ENCODE results near the gene PALM.

PALM gene

DNA sequence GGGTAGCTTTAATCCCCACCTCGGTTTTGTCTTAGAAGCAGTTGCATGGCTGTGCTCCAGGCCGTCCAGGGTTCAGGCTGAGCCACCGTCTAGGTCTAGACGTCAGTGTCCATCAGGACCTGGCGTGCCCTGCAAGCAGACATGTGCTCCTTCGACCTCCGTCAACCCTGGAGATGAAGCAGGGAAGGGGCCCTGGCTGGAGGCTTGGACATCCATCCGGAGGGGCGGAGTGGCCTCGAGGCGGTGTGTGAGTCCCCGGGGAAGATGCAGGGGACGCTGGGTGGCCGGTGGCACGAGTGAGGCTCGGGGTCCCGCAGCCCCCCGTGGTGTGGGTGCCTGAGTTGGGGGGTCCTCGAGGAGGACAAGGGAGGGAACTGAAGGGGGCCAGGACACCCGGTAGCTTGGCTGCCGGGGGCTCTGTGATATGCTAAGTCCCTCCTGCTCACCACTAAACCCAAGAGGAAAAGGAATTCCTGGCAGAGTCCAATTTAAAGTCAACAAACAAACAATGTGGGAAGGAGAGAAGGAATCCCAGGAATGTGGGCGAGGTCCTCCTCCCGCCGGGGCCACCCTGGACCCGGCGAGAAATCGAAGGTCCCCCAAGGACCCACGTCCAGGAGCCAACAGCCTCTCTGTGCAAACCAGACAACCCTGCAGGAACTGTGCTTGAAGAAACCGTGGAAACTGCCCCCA lies 73.6 kb downstream of the PALM start:
- no peaks in the 10 kb centered on the region for H3K27me3 Mint-ChIP-seq
- no peak overlapping the region for H3K27ac Mint-ChIP-seq
- no peaks in the 10 kb centered on the region for H3K4me1 Mint-ChIP-seq (ENCODE audit: low read depth)
- H3K4me3 Mint-ChIP-seq, result no peak overlapping the region
- H3K9me3 Mint-ChIP-seq (ENCODE audit: low read depth), result no peaks in the 10 kb centered on the region
- no peaks in the 10 kb centered on the region for H3K36me3 Mint-ChIP-seq

DNA sequence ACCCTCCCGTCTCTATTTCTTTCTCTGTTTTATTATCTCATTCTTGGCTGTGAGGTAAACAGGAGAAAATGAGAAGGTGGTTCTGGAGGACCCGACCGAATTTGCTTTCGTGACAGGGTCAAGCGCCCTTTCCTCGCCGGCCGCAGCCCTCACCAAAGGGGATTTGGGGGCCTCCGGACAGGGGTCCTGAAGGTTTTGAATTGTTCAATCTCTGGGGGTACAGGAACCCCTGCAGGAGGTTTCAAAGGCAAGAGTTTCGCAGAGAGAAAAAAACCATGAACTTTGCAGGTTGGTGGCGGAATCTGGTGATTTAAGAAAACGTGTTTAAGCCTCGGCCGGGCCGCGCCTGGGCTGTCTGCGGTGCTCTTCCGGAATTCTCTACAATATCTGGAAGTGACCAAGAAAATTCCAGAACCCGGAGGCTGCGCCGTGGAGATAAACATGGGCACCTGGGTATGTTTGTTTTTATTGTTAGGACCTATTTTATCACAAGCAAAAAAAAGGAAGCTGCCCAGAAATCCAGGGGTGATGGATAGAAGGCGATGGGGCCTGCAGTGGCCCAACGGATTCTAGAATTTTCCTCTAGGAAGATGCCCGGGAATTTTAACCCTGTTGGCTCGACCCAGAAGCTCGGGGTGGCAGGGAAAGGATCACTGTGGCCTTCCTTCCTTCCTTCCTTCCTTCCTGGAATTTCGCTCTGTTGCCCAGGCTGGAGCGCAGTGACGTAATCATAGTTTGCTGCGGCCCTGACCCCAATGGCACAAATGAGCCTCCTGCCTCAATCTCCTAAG lies 74.3 kb downstream of the PALM start:
- Mint-ChIP-seq H3K27ac (no peak overlapping the region), H3K4me3 (no peak overlapping the region), H3K36me3 (no peaks in the 10 kb centered on the region), H3K9me3 (ENCODE audit: low read depth) (no peaks in the 10 kb centered on the region), H3K27me3 (no peaks in the 10 kb centered on the region), H3K4me1 (ENCODE audit: low read depth) (no peaks in the 10 kb centered on the region)

DNA sequence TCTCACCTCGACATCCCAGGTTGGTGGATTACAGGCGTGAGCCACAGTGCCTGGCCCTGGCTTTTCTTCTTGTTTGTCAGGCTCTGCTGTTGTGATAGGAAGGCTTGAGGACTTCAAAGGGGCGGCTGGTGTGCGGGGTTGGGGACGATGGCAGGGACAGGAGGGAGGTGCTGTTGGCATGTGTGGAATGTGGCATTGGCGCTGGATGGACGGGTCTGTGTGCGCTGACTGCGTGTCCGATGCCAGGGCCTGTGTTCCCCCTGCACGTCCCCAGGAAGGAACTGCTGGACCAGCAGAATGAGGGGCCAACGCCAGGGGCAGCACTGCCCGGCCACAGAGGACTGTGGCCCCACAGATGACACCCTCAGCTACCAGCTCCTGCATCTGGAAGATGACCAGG lies 75.8 kb downstream of the PALM start:
- H3K4me1 Mint-ChIP-seq (ENCODE audit: low read depth), result no peaks in the 10 kb centered on the region
- peaks cover 1% of the 10 kb centered on the region for H3K27me3 Mint-ChIP-seq
- no peak overlapping the region for H3K4me3 Mint-ChIP-seq
- H3K27ac Mint-ChIP-seq, result no peak overlapping the region
- no peaks in the 10 kb centered on the region for H3K9me3 Mint-ChIP-seq (ENCODE audit: low read depth)
- H3K36me3 Mint-ChIP-seq, result no peaks in the 10 kb centered on the region

DNA sequence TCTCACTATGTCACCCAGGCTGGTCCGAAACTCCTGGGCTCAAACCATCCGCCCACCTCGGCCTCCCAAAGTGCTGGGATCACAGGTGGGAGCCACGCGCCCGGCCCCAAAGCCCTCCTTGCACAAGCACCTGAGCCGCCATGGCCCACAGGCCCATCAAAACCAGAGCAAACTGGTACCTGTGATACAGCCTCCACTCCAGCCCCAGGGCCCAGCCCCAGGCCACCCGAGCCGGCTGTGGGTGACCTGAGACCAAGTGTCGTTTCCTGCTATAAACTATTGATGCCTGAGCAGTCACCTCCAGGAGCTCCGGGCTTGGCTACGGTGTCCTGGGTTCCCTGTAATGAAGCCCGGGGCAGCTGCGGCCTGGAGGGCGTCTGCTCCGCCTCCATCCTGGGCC lies 78.8 kb downstream of the PALM start:
- Mint-ChIP-seq H3K27ac (no peak overlapping the region), H3K27me3 (peaks cover 1% of the 10 kb centered on the region), H3K36me3 (no peaks in the 10 kb centered on the region), H3K9me3 (ENCODE audit: low read depth) (no peaks in the 10 kb centered on the region), H3K4me3 (no peak overlapping the region), H3K4me1 (ENCODE audit: low read depth) (no peaks in the 10 kb centered on the region)

DNA sequence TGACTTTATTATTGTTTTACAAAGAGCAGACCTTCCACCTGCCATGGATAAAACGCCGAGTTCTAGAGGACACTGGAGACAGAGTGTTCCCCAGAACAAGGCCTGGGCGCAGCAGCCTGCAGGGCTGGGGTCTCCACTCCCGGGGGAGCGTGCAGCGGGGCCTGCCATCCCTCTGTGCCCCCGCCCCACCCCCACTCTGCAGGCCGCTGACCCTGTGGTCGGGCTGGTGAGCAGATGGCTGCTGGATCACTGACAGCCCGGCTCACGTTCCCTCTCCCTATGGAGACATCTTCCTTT lies 79.9 kb downstream of the PALM start:
- no peak overlapping the region for H3K4me3 Mint-ChIP-seq
- peaks cover 1% of the 10 kb centered on the region for H3K27me3 Mint-ChIP-seq
- H3K4me1 Mint-ChIP-seq (ENCODE audit: low read depth), result no peaks in the 10 kb centered on the region

DNA sequence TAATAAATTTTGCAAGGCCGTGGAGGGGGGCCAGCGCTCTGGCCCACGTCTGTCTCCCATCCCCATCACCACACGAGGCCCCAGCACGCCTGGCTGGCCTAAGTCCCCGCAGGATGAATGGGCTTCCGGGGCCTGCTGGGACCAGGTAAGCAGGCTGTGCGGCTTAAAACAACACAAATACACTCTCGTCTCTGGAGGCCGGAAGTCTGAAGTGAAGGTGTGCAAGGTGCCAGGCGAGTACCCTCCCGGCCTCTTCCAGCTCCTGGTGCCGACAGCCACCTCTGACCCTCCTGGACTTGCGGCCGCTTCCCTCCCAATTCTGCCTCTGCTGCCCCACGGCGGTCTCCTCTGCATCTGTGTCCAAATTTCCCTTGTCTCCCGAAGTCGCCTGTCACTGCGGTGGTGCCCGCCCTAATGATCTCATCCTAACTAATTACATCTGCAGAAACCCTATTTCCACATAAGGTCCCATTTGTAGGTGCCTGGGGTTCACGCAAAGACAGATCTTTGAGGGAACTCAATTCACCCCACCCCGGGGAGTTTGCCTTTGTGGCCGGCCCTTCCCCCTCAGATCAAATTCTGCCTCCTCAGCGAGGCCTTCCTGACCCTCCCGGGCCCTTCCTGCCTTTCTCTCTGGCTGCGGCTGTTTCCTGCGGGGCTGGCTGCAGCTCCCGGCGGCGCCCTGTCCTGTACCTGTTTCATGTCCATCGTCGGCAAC lies 80.4 kb downstream of the PALM start:
- H3K4me1 Mint-ChIP-seq (ENCODE audit: low read depth), result no peaks in the 10 kb centered on the region
- H3K4me3 Mint-ChIP-seq, result no peak overlapping the region
- no peak overlapping the region for H3K27ac Mint-ChIP-seq
- H3K36me3 Mint-ChIP-seq, result no peaks in the 10 kb centered on the region
- no peaks in the 10 kb centered on the region for H3K9me3 Mint-ChIP-seq (ENCODE audit: low read depth)
- peaks cover 1% of the 10 kb centered on the region for H3K27me3 Mint-ChIP-seq

More for the DNA sequence above, 79.9 kb downstream of the PALM start:
- H3K9me3 Mint-ChIP-seq (ENCODE audit: low read depth), result no peaks in the 10 kb centered on the region
- H3K36me3 Mint-ChIP-seq, result no peaks in the 10 kb centered on the region
- H3K27ac Mint-ChIP-seq, result no peak overlapping the region

DNA sequence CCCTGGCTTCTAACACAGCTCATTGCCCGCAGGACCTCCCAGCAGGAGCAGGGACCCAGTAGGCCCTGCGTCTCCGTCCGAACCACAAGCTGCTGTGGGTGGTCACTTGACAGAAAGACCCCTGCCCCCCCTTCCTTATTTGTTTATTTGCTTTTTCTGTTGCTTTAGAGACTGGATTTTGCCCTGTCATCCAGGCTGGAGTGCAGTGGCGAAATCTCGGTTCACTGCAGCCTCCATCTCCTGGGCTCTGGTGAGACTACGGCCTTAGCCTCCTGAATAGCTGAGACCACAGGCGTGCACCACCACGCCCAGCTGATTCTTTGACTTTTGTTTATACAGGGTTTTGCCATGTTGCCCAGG lies 80.9 kb downstream of the PALM start:
- peaks cover 1% of the 10 kb centered on the region for H3K27me3 Mint-ChIP-seq
- no peak overlapping the region for H3K27ac Mint-ChIP-seq
- no peak overlapping the region for H3K4me3 Mint-ChIP-seq
- no peaks in the 10 kb centered on the region for H3K36me3 Mint-ChIP-seq
- H3K9me3 Mint-ChIP-seq (ENCODE audit: low read depth), result no peaks in the 10 kb centered on the region
- no peaks in the 10 kb centered on the region for H3K4me1 Mint-ChIP-seq (ENCODE audit: low read depth)

DNA sequence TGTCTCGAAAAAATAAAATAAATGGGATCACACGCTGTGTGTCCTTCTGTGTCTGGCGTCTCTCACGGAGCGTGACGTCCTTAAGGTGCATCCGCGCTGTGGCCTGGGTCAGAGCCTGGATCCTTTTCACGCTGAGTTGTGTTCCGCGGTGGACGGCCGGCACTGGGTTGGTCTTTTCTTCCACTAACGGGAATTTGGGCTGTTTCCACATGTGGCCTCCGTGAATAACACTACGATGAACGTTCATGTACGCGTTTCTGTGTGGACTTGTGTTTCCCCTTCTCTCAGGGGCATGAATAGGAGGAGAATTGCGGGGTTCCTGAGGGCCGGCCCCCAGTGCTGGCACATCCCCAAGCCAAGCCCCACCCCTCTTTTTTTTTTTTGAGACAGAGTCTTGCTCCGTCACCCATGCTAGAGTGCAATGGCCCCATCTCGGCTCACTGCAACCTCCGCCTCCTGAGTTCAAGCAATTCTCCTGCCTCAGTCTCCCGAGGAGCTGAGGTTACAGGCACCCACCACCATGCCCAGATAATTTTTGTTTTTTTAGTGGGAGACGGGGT lies 82.4 kb downstream of the PALM start:
- Mint-ChIP-seq H3K27me3 (peaks cover 1% of the 10 kb centered on the region), H3K36me3 (no peaks in the 10 kb centered on the region), H3K9me3 (ENCODE audit: low read depth) (no peaks in the 10 kb centered on the region), H3K4me3 (no peak overlapping the region), H3K4me1 (ENCODE audit: low read depth) (no peaks in the 10 kb centered on the region), H3K27ac (no peak overlapping the region)

DNA sequence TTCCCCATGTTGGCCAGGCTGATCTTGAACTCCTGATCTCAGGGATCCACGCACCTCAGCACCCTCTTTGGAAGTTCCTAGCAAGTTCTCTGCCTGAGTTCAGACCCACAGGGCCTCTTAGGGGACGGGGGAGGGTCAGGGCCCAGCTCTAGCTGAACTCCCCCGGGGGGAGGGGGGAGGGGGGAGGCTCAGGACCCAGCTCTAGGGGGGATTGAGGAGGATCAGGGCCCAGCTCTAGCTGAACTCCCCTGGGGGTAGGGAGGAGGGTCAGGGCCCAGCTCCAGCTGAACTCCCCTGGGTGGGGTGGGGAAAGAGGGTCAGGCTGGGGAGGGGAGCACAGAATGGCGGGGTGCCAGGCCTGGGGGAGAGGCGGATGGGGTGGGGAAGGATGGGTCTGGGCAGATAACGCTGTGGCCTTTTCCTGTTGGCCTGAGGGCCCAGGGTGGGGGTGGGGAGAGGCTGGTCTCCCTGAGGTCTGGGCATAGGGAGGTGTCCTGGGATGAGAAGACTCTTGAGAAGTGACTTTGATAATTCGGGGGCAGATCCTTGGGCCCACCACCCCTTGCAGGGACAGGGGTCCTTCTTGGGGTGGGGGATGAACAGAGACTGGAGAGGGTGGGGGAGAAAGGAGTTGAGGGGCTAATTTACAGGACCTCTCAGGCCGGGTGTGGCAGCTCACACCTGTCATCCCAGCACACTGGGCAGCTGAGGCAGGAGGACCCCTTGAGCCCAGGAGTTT lies 83.0 kb downstream of the PALM start:
- Mint-ChIP-seq H3K4me3 (no peak overlapping the region), H3K27ac (no peak overlapping the region), H3K36me3 (no peaks in the 10 kb centered on the region), H3K9me3 (ENCODE audit: low read depth) (no peaks in the 10 kb centered on the region), H3K27me3 (peaks cover 1% of the 10 kb centered on the region), H3K4me1 (ENCODE audit: low read depth) (peaks cover 2% of the 10 kb centered on the region)

DNA sequence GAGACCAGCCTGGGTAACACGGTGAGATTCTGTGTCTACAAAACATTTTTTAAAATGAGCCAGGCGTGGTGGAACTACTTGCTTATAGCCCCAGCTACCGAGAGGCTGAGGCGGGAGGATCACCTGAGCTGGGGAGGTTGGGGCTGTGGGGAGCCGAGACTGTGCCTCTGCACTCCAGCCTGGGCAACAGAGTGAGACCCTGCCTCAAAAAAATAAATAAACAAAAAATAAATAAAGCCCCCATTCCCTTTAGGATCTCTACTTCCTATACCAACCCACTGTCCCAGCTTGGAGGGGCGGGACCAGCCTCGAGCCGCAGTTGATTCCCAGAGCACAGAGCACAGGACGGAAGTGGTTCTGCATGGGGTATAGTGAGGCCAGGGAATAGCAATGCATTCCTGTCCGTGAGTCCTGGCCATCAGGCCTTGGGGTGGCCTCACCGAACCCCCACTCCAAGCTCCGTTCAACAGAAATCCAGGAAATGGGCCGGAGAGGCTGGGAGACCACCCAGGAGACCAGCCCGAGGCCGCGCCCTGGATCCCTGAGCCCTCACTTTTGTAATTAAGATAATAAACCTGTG lies 83.7 kb downstream of the PALM start:
- Mint-ChIP-seq H3K27me3 (peaks cover 1% of the 10 kb centered on the region), H3K9me3 (ENCODE audit: low read depth) (no peaks in the 10 kb centered on the region), H3K36me3 (no peaks in the 10 kb centered on the region), H3K4me1 (ENCODE audit: low read depth) (peaks cover 2% of the 10 kb centered on the region), H3K4me3 (no peak overlapping the region), H3K27ac (no peak overlapping the region)

DNA sequence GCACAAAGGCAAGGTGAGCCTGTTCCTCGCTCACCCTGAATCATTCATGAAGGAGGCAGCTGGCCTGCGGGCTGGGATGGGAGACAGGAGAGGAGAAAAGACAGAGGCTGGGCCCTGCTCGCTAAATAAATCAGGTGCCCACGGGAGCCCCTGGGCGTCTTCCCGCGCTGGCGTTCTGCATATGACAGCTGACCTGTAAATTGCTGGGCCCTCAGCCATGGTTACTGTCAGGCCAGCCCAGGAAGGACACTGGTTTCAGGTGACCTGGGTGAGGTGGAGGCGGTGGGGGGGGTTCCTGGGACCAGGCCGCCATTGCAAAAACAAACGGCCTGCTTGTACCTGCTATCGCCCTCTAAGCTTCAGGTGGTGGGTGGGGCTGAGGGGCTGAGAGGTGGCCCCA lies 85.1 kb downstream of the PALM start:
- no peaks in the 10 kb centered on the region for H3K9me3 Mint-ChIP-seq (ENCODE audit: low read depth)
- no peak overlapping the region for H3K27ac Mint-ChIP-seq
- peaks cover 1% of the 10 kb centered on the region for H3K27me3 Mint-ChIP-seq
- no peak overlapping the region for H3K4me3 Mint-ChIP-seq
- peaks cover 2% of the 10 kb centered on the region for H3K4me1 Mint-ChIP-seq (ENCODE audit: low read depth)
- peaks cover 2% of the 10 kb centered on the region for H3K36me3 Mint-ChIP-seq

DNA sequence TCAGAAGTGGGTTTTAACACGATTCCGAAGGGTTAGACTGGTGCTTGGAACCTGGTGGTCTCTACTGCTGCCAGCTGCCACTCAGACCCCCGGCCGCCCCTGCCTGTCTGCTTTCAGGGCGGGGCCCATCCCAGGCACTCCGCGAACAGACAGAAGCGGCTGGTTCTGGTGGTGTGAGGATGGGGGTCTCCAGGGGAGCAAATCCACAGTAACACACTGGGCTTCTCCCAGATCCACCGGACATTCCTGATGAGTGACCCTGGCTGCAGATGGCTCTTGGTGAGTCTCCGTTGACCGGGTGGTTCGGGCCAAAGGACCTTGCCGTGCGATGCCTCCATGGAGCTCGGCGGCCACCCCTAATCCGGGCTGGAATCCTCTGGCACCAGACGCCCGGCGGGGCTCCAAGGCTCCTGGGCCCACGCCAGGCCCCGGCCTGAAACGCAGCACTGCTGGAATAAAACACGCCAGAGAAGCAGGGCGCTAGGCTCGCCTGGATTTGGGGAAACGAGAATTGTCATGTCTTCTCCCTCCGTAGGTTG lies 86.4 kb downstream of the PALM start:
- Mint-ChIP-seq H3K27ac (no peak overlapping the region), H3K27me3 (no peaks in the 10 kb centered on the region), H3K4me3 (no peak overlapping the region), H3K4me1 (ENCODE audit: low read depth) (peaks cover 12% of the 10 kb centered on the region), H3K36me3 (peaks cover 4% of the 10 kb centered on the region), H3K9me3 (ENCODE audit: low read depth) (no peaks in the 10 kb centered on the region)

DNA sequence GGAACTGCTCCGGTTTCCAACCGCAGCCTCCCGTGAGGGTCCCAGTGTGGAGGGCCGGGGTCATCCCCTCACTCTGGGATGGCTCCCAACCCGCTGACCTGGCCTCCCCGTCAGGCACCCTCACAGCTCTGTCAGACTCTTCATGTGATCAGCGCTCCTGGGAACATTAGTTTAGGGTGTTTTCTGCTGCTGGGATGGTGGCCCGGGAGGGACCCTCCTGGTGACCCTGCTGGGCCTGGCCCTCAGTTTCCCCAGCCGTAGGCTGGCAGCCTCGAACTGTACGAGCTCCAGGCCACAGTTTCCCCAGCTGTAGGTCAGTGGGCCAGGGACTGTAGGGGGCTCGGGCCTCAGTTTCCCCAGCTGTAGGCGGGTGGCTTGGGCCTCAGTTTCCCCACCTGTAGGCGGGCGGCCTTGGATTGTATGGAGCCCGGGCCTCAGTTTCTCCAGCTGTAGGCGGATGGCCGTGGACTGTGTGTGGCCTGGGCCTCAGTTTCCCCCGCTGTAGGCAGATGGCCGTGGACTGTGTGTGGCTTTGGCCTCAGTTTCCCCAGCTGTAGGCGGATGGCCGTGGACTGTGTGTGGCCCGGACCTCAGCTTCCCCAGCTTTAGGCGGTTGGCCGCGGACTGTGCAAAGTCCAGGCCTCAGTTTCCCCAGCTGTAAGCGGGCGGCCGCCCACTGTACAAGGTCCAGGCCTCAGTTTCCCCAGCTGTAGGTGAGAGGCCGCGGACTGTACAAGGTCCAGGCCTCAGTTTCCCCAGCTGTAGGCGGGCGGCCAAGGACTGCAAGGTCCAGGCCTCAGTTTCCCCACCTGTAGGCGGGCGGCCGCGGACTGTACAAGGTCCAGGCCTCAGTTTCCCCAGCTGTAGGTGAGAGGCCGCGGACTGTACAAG lies 87.2 kb downstream of the PALM start:
- peaks cover 7% of the 10 kb centered on the region for H3K36me3 Mint-ChIP-seq
- H3K27me3 Mint-ChIP-seq, result no peaks in the 10 kb centered on the region
- H3K9me3 Mint-ChIP-seq (ENCODE audit: low read depth), result no peaks in the 10 kb centered on the region
- peaks cover 18% of the 10 kb centered on the region for H3K4me1 Mint-ChIP-seq (ENCODE audit: low read depth)
- no peak overlapping the region for H3K4me3 Mint-ChIP-seq
- H3K27ac Mint-ChIP-seq, result no peak overlapping the region

All from activated naive CD8-positive, alpha-beta T cell (primary cell).